ENCODE measurements around the gene FBN1.

FBN1 gene

DNA sequence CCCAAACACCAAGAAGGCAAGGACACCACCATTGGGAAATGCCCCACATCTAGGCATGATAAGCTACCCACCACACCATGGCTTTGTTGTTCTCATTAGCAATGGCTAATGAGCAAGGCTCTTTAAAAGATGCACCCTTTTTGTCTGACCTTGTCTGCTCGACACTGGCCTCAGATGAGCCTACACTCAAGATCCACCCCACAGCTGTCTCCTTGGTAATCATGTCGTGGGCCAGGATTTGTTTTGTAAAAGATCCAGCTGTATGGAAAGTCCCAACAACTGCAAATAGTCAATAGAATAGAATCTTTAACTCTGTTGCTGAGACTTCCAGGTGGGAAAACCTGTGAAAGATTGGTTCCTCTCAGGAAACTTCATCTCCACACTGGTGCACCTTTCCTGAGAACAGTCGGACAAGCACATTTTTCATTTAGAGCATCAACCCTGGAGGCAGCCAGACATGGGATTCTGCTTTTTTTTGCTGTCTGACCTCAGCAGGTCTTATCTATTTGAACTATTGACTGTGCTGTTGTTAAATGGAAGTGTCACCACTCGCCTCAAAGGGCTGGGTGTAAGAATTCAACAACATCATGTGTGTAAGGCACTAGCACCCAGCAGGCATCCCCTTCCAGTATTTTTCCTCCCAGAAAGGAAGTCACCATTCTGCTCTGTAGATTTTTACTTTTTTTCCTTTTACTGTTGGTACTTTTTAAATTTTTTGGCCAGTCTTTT lies 278.8 kb downstream of the FBN1 start:
- DNase-seq (ENCODE audit: low read depth in 2 of 2): no peak

DNA sequence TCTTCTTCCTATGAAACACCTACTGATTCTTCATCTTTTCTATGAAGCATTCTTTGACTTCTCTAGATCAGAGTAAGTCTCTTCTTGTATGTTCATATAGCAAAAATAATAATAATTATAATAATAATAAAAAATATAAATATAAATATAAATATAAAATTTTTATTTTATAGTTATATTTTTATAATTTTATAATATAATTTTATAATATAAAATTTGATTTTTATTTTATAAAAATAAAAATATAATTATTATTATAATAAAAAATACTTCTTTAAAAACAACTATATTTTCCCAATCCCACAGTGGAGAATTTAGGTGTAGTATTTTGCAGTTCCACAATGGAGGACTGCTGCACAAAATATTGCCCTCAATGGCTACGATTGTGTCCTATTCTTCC lies 279.9 kb downstream of the FBN1 start:
- DNase-seq (ENCODE audit: low read depth in 2 of 2): no peak

DNA sequence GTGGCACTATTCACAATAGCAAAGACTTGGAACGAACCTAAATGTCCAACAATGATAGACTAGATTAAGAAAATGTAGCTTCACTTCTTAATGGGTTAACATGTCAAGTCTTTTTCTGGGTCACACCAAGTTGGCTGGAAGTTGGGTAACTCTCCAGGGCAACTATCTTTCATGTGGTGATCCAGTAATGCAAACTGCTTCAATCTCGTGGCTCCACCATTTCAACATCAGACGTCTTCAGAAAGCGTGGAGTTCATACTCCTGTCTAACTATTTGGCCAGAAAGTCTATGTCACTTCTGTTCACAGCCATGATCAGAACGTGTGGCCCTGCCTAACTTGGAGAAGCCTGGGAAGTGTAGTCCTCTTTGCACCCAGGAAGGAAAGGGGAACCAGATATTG lies 282.0 kb downstream of the FBN1 start:
- no peak for DNase-seq (ENCODE audit: low read depth in 2 of 2)

DNA sequence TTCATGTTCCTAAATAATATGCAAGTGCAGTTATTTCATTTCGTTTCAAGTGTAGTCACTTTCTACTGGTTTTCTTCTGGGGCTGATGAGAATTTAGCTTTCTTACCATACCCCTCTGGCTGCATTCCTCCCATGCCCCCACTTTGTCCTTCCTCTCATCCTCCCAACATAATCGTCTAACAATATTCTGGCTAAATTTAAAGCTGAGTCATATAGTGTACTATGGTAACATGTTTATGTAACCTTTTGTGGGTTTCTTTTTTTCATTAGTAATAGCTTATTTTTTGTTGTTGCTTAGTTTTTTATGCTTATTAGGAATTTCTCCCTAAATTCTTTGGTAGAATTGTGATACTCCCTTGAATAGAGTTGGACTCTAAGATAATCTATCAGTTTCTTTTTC lies 283.8 kb downstream of the FBN1 start:
- DNase-seq (ENCODE audit: low read depth in 2 of 2): no peak

DNA sequence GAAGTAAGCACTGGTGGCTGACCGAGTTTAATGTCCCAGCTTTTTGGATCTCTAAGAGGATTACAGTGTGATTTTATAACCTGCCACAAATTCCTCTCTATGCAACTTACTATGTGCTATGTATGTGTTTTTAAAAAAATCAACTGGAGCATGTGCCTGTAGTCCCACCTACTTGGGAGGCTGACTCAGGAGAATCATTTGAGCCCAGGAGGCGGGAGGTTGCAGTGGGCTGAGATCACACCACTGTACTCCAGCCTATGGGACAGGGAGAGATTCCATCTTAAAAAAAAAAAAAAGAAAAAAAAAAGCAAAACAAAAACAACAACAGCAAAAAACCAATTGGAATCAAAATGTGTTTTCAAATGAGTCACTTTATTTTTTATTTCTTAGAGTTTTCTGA lies 284.7 kb downstream of the FBN1 start:
- no peak for DNase-seq (ENCODE audit: low read depth in 2 of 2)

All from stimulated activated CD4-positive, alpha-beta T cell treated with anti-CD3 and anti-CD28 coated beads, Interleukin-15, amount 100 ng/mL, for 48 hours (primary cell).